Skeletal muscle tissue (tissue), 4 donors: Measurements from ENCODE around the gene RHBDL3. TPM values are rescaled to one million over a fixed set of nuclear protein-coding genes. Genes with fewer than 3 reads are reported as not detected.

Experiments used
- H3K27ac ChIP-seq: one replicate; pipeline ENCODE4 v1.7.0; 2013; ENCODE audit warnings: mild to moderate bottlenecking, low read depth, low read length, inconsistent platforms
- H3K27me3 ChIP-seq, 3 donors: one replicate each; pipeline ENCODE4 v1.7.0; 2013; ENCODE audit warnings: low read length in 3 of 3; ENCODE audit not compliant: control insufficient read depth in 3 of 3, insufficient read depth in 3 of 3
- H3K36me3 ChIP-seq, 3 donors: one replicate each; pipeline ENCODE4 v1.7.0; 2013; ENCODE audit warnings: low read length in 3 of 3; ENCODE audit not compliant: control insufficient read depth in 3 of 3, insufficient read depth in 3 of 3
- H3K4me1 ChIP-seq, 3 donors: one replicate each; pipeline ENCODE4 v1.7.0; 2013; ENCODE audit warnings: low read length in 3 of 3, mild to moderate bottlenecking in 3 of 3; ENCODE audit not compliant: control insufficient read depth in 3 of 3, insufficient read depth in 3 of 3
- H3K4me3 ChIP-seq, 3 donors: one replicate each; pipeline ENCODE4 v1.7.0; 2013; ENCODE audit warnings: low read length in 3 of 3
- H3K9ac ChIP-seq, 3 donors: one replicate each; pipeline ENCODE4 v1.7.0; 2013; ENCODE audit warnings: low read length in 3 of 3, mild to moderate bottlenecking in 3 of 3, moderate library complexity in 2 of 3, low read depth in 1 of 3
- H3K9me3 ChIP-seq, 3 donors: one replicate each; pipeline ENCODE4 v1.7.0; 2013; ENCODE audit warnings: low read length in 3 of 3; ENCODE audit not compliant: control insufficient read depth in 3 of 3
- total RNA-seq: library from RNA; depleted of rRNA; stranded (reverse); fragments of >200 nt; gene quantifications from one replicate; pipeline ENCODE4 v1.2.3, GENCODE V29; 2014
- donor health status: Osteomylitis.

The RHBDL3 gene
- total RNA-seq: 1.0 TPM

- Histone ChIP-seq H3K27ac (no peak within 1 kb of the TSS), H3K9ac (peak within 1 kb of the TSS; percentile 50 to 69 (median 51)), H3K9me3 (no peaks in the 10 kb centered on the region), H3K4me3 (peak within 1 kb of the TSS; percentile 43 to 69 (median 64)), H3K27me3 (peaks cover 36 to 60% (median 50%) of the 10 kb centered on the region in 3 donors), H3K36me3 (no peaks in the 10 kb centered on the region), H3K4me1 (peaks cover 15 to 19% (median 19%) of the 10 kb centered on the region in 3 donors)
These were observed at the start of gene RHBDL3 for GRCh38 chr17:32265192-32265923. Gene RHBDL3, plus strand, starts transcription at chr17:32265832. Its CDS starts 358 bp downstream, at chr17:32266190.

- Histone ChIP-seq H3K4me3 (no peak overlapping the region), H3K27me3 (no peaks in the 10 kb centered on the region), H3K9ac (no peak overlapping the region), H3K9me3 (no peaks in the 10 kb centered on the region), H3K27ac (no peak overlapping the region), H3K36me3 (peaks cover 0 to 22% (median 8%) of the 10 kb centered on the region in 3 donors), H3K4me1 (no peaks in the 10 kb centered on the region)
These were observed 43.0 kb upstream of the RHBDL3 start for GRCh38 chr17:32222621-32223020.

GRCh38 chr17:32223703-32224102 is 41.9 kb upstream of the RHBDL3 start:
- H3K36me3 ChIP-seq: peaks cover 0 to 22% (median 14%) of the 10 kb centered on the region in 3 donors
- H3K27ac ChIP-seq: no peak overlapping the region
- H3K4me3 ChIP-seq: no peak overlapping the region
- H3K27me3 ChIP-seq: no peaks in the 10 kb centered on the region
- H3K9me3 ChIP-seq: no peaks in the 10 kb centered on the region
- H3K9ac ChIP-seq: no peak overlapping the region
- no peaks in the 10 kb centered on the region for H3K4me1 ChIP-seq

GRCh38 chr17:32226886-32227285 is 38.7 kb upstream of the RHBDL3 start:
- Histone ChIP-seq H3K36me3 (peaks cover 0 to 16% (median 14%) of the 10 kb centered on the region in 3 donors), H3K27me3 (no peaks in the 10 kb centered on the region), H3K4me1 (no peaks in the 10 kb centered on the region), H3K27ac (no peak overlapping the region), H3K4me3 (no peak overlapping the region), H3K9me3 (no peaks in the 10 kb centered on the region), H3K9ac (no peak overlapping the region)

- no peak overlapping the region for H3K4me3 ChIP-seq
- H3K9me3 ChIP-seq: no peaks in the 10 kb centered on the region
- H3K9ac ChIP-seq: no peak overlapping the region
- H3K27ac ChIP-seq: no peak overlapping the region
- H3K4me1 ChIP-seq: no peaks in the 10 kb centered on the region
- no peaks in the 10 kb centered on the region for H3K27me3 ChIP-seq
- peaks cover 0 to 12% (median 8%) of the 10 kb centered on the region in 3 donors for H3K36me3 ChIP-seq
These were observed 37.7 kb upstream of the RHBDL3 start for GRCh38 chr17:32227910-32228309.

GRCh38 chr17:32235588-32235987 is 30.0 kb upstream of the RHBDL3 start:
- no peaks in the 10 kb centered on the region for H3K36me3 ChIP-seq
- H3K9me3 ChIP-seq: no peaks in the 10 kb centered on the region
- no peak overlapping the region for H3K27ac ChIP-seq
- H3K9ac ChIP-seq: no peak overlapping the region
- no peaks in the 10 kb centered on the region for H3K27me3 ChIP-seq
- no peaks in the 10 kb centered on the region for H3K4me1 ChIP-seq
- no peak overlapping the region for H3K4me3 ChIP-seq

- H3K27ac ChIP-seq: no peak overlapping the region
- no peaks in the 10 kb centered on the region for H3K27me3 ChIP-seq
- no peaks in the 10 kb centered on the region for H3K36me3 ChIP-seq
- H3K4me1 ChIP-seq: no peaks in the 10 kb centered on the region
- H3K9me3 ChIP-seq: no peaks in the 10 kb centered on the region
- no peak overlapping the region for H3K9ac ChIP-seq
- H3K4me3 ChIP-seq: no peak overlapping the region
These were observed 26.2 kb upstream of the RHBDL3 start for GRCh38 chr17:32239456-32239855.

- H3K4me3 ChIP-seq: no peak overlapping the region
- no peaks in the 10 kb centered on the region for H3K9me3 ChIP-seq
- no peaks in the 10 kb centered on the region for H3K36me3 ChIP-seq
- H3K27me3 ChIP-seq: no peaks in the 10 kb centered on the region
- no peaks in the 10 kb centered on the region for H3K4me1 ChIP-seq
- H3K9ac ChIP-seq: no peak overlapping the region
- no peak overlapping the region for H3K27ac ChIP-seq
These were observed 24.9 kb upstream of the RHBDL3 start for GRCh38 chr17:32240750-32241149.

GRCh38 chr17:32241640-32242039 is 24.0 kb upstream of the RHBDL3 start:
- Histone ChIP-seq H3K4me3 (no peak overlapping the region), H3K9ac (no peak overlapping the region), H3K27ac (no peak overlapping the region), H3K36me3 (no peaks in the 10 kb centered on the region), H3K9me3 (no peaks in the 10 kb centered on the region), H3K4me1 (no peaks in the 10 kb centered on the region), H3K27me3 (no peaks in the 10 kb centered on the region)

- no peaks in the 10 kb centered on the region for H3K9me3 ChIP-seq
- no peaks in the 10 kb centered on the region for H3K27me3 ChIP-seq
- no peak overlapping the region for H3K9ac ChIP-seq
- no peaks in the 10 kb centered on the region for H3K4me1 ChIP-seq
- no peaks in the 10 kb centered on the region for H3K36me3 ChIP-seq
- no peak overlapping the region for H3K27ac ChIP-seq
- no peak overlapping the region for H3K4me3 ChIP-seq
These were observed 16.2 kb upstream of the RHBDL3 start for GRCh38 chr17:32249475-32249874.
